HG02642 (cell line): ENCODE data around the gene PDE4D.

ENCODE experiments used
- ATAC-seq: cut with Tn5 transposase; IDR thresholded peaks from one replicate; pipeline ENCODE4 v1.9.1; 2021; ENCODE audit warnings: mild to moderate bottlenecking; ENCODE audit not compliant: unreplicated experiment, poor library complexity

Gene PDE4D

GRCh38 chr5:59184769-59185168 lies 708.8 kb downstream of the PDE4D start:
- no peak for ATAC-seq

- no peak for ATAC-seq
Observed at GRCh38 chr5:59182760-59183159, 710.8 kb downstream of the PDE4D start.

GRCh38 chr5:59180515-59180914 lies 713.0 kb downstream of the PDE4D start:
- ATAC-seq = peak; percentile 91

- no peak for ATAC-seq
Observed at GRCh38 chr5:59179704-59180103, 713.8 kb downstream of the PDE4D start.

GRCh38 chr5:59178482-59178881 lies 715.0 kb downstream of the PDE4D start:
- peak; percentile 9 for ATAC-seq

GRCh38 chr5:59178071-59178470 lies 715.5 kb downstream of the PDE4D start:
- peak; percentile 37 for ATAC-seq

DNA sequence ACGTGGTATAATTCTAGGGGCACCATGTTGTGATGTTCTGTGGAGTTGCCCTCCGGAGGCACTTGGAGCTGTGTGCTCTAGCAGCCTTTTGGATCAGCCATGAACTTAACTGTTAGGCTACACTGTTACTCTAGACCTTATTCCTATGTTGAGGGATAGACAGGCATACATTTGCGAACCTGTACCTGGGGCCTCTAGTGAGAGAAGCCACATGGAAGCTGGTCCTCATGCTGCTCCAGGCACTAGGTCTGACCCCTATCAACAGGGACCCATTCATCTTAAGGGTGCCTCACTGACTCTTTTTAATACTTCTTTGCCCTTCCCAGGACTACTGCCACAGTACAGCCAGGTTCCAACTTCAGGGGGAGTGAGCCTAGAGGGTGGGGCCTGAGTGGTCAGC lies 715.9 kb downstream of the PDE4D start:
- no peak for ATAC-seq

DNA sequence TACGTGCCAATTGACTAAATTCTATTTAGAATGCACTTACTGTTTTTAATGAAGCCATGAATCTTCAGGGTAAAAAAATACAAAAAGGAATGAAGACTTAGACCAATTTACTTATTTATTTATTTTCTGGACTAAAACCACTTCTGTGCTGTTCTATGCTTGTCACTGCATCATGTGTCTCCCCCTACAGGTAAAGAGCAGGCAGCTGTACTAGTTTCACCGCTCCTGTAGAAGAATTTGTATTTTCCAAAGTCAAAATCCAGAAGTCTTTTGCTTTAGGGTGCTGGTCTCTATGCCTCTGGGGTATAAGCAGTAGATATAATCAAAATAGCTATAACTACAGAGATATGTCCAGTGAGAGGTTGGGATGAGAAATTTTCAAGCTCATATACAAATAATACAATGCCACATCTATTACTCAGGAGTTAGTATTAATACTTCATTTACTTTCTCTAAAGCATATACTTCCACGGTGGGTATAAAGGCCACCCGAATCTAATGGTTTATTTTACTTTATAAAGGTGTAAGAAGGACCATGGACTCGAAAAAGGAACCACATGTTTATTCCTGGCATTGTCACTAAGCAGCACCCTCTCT lies 719.2 kb downstream of the PDE4D start:
- no peak for ATAC-seq

DNA sequence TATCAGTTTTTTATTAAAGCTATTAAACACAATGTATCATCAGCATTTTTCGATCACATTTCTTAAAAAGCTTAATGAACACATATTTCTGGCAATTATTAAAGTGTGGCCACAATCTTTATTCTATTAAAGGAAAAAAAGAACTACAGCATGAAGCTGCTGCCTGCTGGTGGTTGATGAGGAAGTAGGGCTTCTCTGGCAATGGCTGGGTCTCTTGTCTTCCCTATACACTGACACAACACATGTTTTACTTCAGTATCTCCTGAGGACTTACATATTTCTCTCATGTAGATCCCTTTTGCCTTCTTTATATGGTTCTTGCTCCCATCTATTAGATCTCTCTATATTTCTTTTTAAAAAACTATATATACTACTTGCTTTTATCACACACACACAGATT lies 719.9 kb downstream of the PDE4D start:
- no peak for ATAC-seq

DNA sequence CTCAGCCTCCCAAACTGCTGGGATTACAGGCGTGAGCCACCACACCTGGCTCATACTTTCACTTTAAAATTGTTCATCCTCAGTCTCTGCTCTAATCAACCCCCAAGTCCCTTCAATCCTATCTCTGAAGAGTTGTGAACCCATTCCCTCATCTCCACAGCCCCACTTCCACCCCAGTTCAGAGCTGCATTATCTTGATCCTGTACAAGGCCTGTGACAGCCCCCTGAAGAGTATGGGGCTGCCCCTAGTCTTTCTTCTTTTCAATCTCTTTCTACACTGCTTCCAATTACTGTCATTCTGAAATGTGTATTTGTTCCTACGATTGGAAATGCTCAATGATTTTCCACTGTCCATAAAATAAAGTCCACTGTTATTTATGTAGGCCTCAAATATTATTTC lies 722.4 kb downstream of the PDE4D start:
- no peak for ATAC-seq

DNA sequence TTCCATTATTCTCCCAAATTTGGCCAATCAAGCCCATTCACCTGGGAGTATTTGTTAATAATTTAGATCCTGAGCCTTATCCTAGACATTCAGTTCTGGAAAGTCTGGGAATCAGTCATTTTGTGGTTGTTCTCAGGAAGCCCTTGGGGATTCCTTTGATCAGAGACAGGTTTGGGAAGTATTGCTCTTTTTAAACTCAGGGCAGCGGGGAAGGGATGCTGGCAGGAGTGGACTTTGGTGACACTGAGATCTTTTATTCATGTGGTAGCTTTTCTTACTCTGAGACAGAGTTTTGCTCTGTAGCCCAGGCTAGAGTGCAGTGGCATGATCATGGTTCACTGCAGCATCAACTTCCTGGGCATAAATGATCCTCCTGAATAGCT lies 723.8 kb downstream of the PDE4D start:
- ATAC-seq = no peak

- no peak for ATAC-seq
Observed at GRCh38 chr5:59169081-59169767, 724.3 kb downstream of the PDE4D start.

DNA sequence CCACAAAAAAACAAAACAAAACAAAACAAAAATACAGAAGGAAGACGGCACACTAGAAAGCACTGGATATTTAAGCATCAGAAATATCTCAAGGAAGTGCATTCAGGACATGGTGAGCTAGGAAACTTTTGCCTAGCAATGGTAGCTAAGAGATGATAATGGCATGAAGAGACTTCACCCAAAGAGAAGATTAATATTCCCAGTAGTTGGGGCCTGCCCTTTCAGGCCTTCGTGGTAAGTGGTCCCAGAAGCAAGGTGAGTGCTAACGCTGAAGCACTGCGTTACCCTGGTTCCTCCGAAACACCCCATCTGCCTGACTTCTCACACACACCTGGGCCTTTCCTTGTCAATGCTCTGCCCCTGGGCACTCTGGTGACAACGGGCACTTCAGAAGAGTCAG lies 725.5 kb downstream of the PDE4D start:
- ATAC-seq = no peak

DNA sequence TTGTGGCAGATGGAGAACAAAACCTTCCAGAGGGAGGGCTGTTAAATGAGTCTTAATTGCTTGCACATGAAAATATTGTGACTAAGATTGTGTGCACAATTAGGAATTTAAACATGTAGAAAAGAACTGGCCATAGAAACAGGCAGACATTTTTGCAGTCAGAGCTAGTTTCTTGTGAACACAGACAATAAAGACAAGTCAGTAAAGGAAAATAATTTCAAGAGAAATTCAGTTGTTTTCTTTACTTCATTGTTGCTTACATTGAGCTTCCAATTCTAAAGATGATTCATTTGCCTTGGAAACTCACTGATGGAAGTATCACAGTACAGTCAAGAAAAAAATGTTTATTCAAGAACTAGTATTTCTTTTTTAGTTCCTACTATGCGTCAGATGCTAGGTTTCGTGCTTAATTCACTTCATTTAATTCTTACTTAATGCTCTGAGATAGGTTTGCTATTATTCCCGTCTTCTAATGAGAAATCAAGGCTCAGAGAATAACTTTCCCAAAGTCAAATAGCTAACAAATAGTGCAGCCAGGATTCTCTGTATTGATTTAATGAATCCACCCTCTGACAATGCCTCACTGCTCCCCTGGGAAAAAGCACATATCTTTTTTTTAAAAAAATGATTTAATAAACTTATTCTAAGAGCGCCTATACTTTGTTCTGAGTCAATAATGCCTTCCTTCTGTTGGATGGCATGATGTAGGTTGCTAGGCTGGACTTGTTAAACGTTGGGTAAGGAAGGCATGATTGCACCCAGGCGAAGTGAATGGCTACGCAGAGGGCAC lies 729.3 kb downstream of the PDE4D start:
- no peak for ATAC-seq

GRCh38 chr5:59161221-59162105 lies 732.1 kb downstream of the PDE4D start:
- ATAC-seq = no peak

- no peak for ATAC-seq
Observed at GRCh38 chr5:59158637-59159391, 734.7 kb downstream of the PDE4D start.

- no peak for ATAC-seq
Observed at GRCh38 chr5:59158165-59158564, 735.4 kb downstream of the PDE4D start.

GRCh38 chr5:59157068-59157467 lies 736.5 kb downstream of the PDE4D start:
- ATAC-seq = no peak

DNA sequence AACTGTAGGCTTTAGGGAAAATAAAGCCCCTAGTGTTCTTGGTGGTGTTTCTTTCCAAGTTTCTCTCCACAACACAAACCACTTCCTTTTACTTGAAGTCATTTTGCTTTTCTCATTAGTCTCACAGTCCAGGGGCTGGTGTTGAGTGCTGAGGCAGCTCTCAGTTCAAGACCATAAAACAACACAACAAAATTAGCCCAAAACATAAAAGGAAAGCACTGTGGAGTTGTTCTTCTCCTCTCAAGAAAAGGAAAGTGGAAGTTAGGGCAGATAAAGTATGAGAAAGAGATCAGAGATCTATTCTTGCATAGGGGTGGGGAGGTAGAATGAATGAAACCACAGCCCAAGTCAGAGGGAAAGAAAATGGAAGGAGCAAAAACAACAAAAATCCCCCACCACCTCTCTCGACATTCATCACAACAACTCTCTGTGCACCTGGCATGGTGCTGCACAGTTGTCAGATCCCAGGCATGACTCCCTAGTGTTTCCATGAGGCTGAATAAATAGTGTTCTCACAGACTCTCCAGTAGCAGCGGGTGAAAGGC lies 740.8 kb downstream of the PDE4D start:
- ATAC-seq = no peak
